Right hindlimb (tissue), 1 donor: Measurements from ENCODE around the gene DROSHA.

ENCODE experiments used
- DNase-seq: peaks from one replicate; pipeline ENCODE4 v3.0.0-alpha.2; 2018

DROSHA gene

GRCh38 chr5:31530541-31531265 is 1.2 kb downstream of the DROSHA start:
- DNase-seq = no peak

DNA sequence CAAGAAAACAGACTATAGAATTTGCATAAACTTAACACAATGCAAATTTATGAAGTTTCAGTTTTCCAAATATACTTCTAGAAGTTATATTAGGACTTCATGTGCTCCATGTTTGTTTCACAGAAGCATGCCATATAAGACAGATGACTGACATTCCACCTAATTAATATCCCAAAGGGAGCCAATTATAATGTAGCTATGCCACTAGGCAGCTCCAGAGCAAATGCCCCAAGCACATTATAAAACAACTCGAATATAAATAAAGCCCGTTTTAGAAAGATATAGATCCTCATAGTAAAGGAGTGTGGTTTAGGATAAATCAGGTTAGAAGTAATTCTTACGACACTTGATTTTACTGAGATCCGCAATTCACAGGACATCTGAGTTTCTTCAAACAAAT is 8.9 kb downstream of the DROSHA start:
- no peak for DNase-seq

DNA sequence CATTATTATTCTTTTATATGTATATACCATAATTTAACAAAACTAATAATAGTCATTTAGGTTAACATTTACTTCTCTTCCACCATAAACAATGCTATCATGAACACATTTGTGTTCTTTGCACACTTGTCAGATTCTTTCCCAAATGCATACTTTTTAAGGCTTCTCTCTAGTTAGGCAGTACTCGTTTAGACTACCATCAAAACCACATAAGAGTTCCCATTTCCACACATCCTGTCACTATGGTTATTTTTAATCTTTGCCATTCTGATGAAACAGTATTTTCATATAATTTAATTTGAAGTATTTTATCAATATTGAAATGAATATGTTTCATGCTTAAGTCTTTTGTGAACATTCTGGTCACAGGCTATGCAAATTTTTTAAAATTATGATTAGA is 15.1 kb downstream of the DROSHA start:
- DNase-seq = no peak

- DNase-seq = no peak
These were observed 20.6 kb downstream of the DROSHA start for GRCh38 chr5:31511305-31511704.

DNA sequence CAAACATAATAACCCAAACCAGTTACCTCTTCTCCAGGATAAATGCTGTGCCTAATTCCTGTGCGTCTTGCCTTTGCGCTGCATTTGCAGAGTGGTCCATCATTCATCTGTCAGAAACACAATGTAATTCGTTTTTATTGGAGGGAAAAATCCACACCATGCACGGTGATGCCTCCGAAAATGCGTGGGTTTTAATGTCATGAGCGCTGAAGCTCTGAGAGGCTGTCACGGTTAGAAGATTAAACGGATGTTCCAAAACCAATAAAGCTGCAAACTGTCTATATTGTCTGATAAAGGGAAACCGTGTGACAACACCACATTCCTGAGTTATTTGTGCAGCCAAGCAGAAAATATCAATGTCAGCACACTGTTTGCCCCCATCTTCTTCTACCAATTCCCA is 27.4 kb downstream of the DROSHA start:
- no peak for DNase-seq

DNA sequence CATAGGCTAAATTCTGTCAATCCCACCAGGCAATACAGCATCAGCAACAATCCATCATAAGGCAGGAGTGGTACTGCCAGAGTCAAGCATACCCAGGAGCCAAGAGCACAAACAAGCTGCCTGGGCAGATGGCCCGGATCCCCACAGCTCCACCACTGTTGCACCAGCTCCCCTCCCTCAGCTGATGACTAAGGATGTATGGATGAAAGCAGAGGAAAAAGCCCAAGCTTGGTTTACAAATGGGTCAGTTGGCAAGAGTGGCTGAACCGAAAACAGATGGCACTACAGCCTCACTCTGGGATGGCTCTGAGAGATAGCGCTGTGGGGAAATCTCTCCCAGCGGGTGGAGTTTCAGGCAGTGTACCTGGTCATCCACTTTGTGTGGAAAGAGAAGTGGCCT is 29.4 kb downstream of the DROSHA start:
- DNase-seq = no peak

- no peak for DNase-seq
These were observed 31.6 kb downstream of the DROSHA start for GRCh38 chr5:31500256-31500655.

DNA sequence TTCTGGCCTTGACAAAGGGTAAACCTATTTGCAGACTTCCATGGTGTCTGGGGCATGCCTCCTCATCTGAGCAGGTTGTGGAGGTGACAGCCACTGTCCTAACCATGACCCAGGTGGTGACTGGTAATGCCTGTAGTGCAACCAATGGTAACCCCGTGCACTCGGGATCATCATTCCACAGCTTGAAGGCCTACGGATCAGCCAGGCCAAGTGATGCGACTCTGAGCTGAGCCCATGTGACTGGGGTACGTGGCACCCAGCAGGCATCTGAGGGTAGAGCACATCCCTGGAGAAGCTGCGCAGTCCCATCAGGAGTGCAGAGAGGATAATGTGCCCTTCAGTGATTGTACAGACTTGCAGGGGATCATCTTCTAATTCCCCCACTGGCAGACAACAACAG is 35.0 kb downstream of the DROSHA start:
- DNase-seq = no peak

GRCh38 chr5:31496301-31496700 is 35.6 kb downstream of the DROSHA start:
- no peak for DNase-seq

DNA sequence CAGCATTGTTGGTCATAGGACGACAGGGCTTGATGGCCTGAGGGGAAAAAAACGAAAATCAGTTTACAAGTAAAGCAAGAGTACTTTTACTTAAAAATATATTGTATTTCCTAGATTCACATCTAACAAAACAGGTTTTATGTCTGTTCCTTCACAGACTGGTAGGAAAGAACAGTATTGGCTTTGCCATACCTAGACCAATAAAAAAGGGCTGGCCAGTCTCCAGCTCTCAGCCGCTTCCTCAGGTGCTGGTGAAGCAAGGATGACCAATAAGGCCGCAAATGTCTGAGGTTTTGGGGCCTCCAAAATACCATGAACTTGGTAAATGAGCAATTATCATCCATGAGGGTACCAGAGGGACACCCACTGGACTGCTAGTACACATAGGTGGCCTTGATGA is 36.6 kb downstream of the DROSHA start:
- no peak for DNase-seq

DNA sequence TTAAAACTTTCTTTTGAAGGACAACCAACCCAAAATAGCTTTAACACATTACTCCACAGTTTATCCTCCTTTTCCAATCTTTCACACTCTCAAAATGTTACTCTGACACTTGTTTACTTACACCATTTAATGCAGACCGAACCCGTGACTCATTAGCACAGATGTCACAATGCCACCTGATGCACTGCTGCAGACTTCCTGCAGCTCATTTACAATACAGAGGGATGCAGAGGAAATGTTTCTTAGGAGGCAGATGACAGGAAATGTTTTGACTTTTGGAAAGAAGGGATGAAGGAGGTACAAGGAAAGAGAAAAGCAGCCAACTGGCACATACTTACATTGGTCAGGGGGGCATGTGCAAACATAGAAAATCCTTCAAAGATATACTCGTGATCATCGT is 39.0 kb downstream of the DROSHA start:
- DNase-seq = no peak

GRCh38 chr5:31487506-31487905 is 44.4 kb downstream of the DROSHA start:
- no peak for DNase-seq

GRCh38 chr5:31486441-31486840 is 45.5 kb downstream of the DROSHA start:
- no peak for DNase-seq

DNA sequence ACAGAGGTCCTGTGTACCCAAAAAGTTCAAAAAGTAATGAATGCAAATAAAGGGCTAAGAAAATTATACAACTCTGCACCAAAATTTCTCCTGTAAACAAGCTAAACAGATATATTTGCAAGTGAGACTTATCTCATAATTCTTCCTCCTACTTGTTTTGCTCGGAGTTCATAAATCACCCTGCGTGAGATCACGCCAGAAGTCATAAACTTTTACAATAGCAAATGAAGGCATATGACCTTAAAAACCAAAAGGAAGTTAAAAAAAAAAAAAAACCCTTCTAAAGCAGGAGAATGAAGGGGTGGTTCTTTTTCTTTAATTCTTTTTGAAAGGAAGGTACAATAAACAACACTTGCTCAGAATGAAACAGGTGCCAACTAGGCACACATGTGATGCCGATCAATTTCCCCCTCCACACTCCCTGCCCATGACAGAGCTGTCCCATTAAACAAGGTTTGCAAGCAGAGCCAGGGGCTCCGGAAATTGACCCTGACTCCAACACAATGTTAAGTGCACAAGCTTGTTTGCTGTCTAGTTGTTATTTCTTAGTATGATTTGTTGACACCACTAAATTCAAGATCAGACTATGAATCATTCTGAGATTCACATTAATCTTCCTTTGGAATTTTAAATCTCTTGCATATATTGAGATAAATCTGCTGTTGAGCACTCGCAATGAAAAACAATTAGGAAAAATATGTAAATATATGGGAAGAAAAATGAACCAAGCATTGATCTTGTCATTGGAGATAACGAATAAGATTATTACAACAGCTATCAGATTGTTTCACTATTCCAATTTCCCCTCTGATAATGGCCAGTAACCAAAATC is 46.3 kb downstream of the DROSHA start:
- no peak for DNase-seq

DNA sequence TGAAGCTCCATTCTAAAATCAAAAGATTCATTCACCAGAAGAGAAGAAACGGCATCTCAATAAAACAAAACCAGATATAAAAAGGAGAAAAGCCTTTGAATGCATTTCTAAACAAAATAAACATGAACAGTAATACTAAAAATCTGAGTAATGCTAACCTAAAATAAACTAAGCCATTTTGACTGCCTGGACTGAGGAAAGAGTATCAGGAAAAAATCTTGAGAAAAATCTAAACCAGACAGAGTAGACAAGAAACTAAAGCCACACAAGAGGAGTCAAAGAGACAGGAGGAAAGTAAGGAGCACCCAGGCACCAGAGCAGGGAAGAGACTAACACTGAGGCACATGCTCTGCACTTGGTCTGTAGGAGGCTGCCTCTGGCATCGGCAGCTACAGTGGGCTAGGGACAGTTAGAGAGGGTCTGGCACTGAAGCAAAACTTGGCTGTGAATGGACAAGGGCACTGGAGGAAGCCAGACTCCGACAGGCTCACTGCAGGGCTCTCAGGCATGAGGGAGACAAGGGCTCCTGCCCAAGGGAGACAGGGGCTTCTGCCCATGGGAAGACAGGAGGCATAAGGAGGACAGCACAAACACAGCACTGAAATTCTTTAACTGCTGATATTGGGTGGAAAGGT is 50.2 kb downstream of the DROSHA start:
- DNase-seq = no peak

DNA sequence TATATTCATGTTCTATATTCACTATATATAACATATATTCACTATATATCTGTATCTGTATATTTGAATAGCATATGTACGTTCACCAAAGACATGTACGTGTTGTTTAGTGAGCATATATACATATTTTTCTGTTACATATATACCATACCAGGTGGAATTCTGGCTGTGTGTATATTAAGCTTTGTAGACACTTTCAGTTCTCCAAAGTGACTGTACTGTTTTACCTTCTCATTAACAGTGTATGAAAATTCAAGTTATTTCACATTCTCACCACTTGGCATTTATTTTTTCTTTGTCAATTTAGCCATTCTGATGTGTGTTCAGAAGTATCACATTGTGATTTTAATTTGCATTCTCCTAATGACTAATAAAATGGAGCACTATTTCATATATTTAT is 52.2 kb downstream of the DROSHA start:
- DNase-seq = no peak

- DNase-seq = no peak
These were observed 53.0 kb downstream of the DROSHA start for GRCh38 chr5:31478901-31479300.

GRCh38 chr5:31477971-31478370 is 53.9 kb downstream of the DROSHA start:
- DNase-seq = no peak

DNA sequence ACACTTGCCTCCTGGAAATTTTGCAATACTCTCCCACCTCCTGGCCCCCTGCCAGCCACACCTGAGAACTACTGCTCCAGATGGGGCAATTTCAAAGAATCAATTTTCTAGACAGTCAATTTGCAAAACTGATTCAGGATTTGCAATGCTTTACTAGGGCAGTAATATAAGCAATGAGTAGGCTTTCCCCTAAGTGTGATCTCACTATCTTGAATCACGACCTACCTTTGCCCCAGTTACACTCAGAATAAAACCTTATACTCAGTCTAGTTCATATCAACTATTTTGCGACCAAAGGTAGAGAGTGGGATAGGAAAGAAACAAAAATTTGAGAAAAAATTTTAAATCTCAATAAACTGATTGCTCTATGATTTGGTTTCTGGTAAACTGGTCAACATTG is 54.4 kb downstream of the DROSHA start:
- DNase-seq = no peak

- DNase-seq = no peak
These were observed 55.2 kb downstream of the DROSHA start for GRCh38 chr5:31476738-31477141.

- DNase-seq = no peak
These were observed 60.0 kb downstream of the DROSHA start for GRCh38 chr5:31471916-31472315.

- no peak for DNase-seq
These were observed 60.9 kb downstream of the DROSHA start for GRCh38 chr5:31471040-31471439.

DNA sequence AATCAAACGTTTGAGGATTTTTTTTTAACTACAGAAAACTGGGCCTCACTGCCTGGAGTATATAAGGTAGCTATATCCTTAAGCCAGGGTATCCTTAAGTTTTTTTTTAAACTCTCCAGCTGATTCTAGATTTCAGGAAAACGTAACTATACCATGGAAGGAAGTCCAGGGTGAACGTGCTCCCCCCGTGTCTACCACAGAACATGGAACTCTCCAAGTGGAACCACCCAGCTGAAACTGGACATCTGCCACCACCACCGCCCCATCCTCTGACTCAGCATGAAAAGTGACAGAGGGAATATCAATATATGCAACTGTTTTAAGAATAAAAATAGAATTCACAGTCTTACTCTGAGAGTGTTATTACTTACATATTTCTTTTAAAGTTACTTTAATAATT is 61.3 kb downstream of the DROSHA start:
- DNase-seq = peak; percentile 45

GRCh38 chr5:31469886-31470285 is 62.0 kb downstream of the DROSHA start:
- DNase-seq = no peak
